Fibroblast of lung (primary cell): Measurements from ENCODE around the gene TSPOAP1.

Experiments used
- CTCF ChIP-seq, 2 donors: IDR thresholded peaks in 1 of 2; conservative IDR thresholded peaks in 1 of 2; 1 replicate in 1 of 2; 2 replicates in 1 of 2; pipeline ENCODE4 v1.5.1; 2011 to 2012; ENCODE audit warnings: low read length in 2 of 2, control low read depth in 1 of 2, inconsistent platforms in 1 of 2, low read depth in 1 of 2, mild to moderate bottlenecking in 1 of 2
- EZH2 ChIP-seq: IDR thresholded peaks from 2 replicates; pipeline ENCODE4 v1.5.1; 2012; ENCODE audit warnings: low read length, control low read depth, mild to moderate bottlenecking; ENCODE audit errors: missing control alignments

- TF ChIP-seq CTCF (conservative IDR thresholded peaks at IDR 0.05 in 1 of 2, IDR thresholded peaks at IDR 0.05 in 1 of 2; ENCODE audit: low read depth in 1 of 2, low read length in 2 of 2) (no peak), EZH2 (no peak)
Measured at GRCh38 chr17:58368860-58369213, 40.2 kb upstream of the TSPOAP1 start.
